ENCODE data around the gene MBLAC1. TPM values are rescaled to one million over a fixed set of nuclear protein-coding genes. Genes with fewer than 3 reads are reported as not detected.

MBLAC1 gene
- total and polyA plus RNA-seq, 9 of the 15 experiments (the other 6 are each of a cell fraction or from before 2014, with no cell fraction given), result 0.03 to 3.1 (median 0.52) TPM

GRCh38 chr7:100148559-100149328 is 22.0 kb downstream of the MBLAC1 start, which contains the start of gene LAMTOR4 (continued):
- TF ChIP-seq ATF6 (CRISPR knock-in tag; IDR thresholded peaks at IDR 0.05), result peak; percentile 56; the same call in 1 of the 2 replicates
- TF ChIP-seq MBD1 (CRISPR knock-in tag; IDR thresholded peaks at IDR 0.05), result no peak
- peak; percentile 92 for TF ChIP-seq RBM25 (IDR thresholded peaks at IDR 0.05; ENCODE audit: low read depth, low read length, severe bottlenecking)
- TF ChIP-seq POLR2AphosphoS5 (IDR thresholded peaks at IDR 0.05; ENCODE audit: control insufficient read depth, insufficient read depth, low read depth, low read length), result peak; percentile 67
- TF ChIP-seq ZNF764 (CRISPR knock-in tag; IDR thresholded peaks at IDR 0.05; ENCODE audit: low read depth), result no peak
- no peak for TF ChIP-seq FOXK1 (CRISPR knock-in tag; IDR thresholded peaks at IDR 0.05; ENCODE audit: borderline replicate concordance)
- no peak for TF ChIP-seq ZNF3 (CRISPR knock-in tag; IDR thresholded peaks at IDR 0.05)
- peak; percentile 50 for TF ChIP-seq HCFC1 (IDR thresholded peaks at IDR 0.05; ENCODE audit: low read depth, low read length)
- TF ChIP-seq SP2 (IDR thresholded peaks at IDR 0.05; ENCODE audit: extremely low read depth, low read depth, low read length, poor library complexity, severe bottlenecking), result peak; percentile 92
- no peak for TF ChIP-seq HNRNPK (IDR thresholded peaks at IDR 0.05; ENCODE audit: low read depth, low read length, poor library complexity, severe bottlenecking)
- no peak for TF ChIP-seq ZNF277 (CRISPR knock-in tag; IDR thresholded peaks at IDR 0.05; ENCODE audit: borderline replicate concordance)
- peak; percentile 98 for TF ChIP-seq RAD51 (IDR thresholded peaks at IDR 0.05; ENCODE audit: borderline replicate concordance, low read depth)
- TF ChIP-seq CREB3L1 (IDR thresholded peaks at IDR 0.05; ENCODE audit: borderline replicate concordance, low read depth), result peak; percentile 21; the same call in 1 of the 2 replicates
- TF ChIP-seq KAT7 (CRISPR knock-in tag; IDR thresholded peaks at IDR 0.05; ENCODE audit: borderline replicate concordance), result no peak; the same call in 1 of the 2 replicates
- TF ChIP-seq SMC3 (conservative IDR thresholded peaks at IDR 0.05; ENCODE audit: insufficient read depth, low read depth, low read length), result no peak
- TF ChIP-seq VEZF1 (CRISPR knock-in tag; IDR thresholded peaks at IDR 0.05), result peak; percentile 90
- no peak for TF ChIP-seq ZNF174 (CRISPR knock-in tag; IDR thresholded peaks at IDR 0.05)
- TF ChIP-seq ZNF780A (CRISPR knock-in tag; IDR thresholded peaks at IDR 0.05), result no peak
